DMS79 treated with DMSO at 0.1 percent for 48 hours (cell line): Measurements from ENCODE around the gene TAB2.

Experiments
- DNase-seq: peaks from one replicate; lab custom pipeline; 2025; lab: John Stamatoyannopoulos, UW

TAB2 gene, protein sequence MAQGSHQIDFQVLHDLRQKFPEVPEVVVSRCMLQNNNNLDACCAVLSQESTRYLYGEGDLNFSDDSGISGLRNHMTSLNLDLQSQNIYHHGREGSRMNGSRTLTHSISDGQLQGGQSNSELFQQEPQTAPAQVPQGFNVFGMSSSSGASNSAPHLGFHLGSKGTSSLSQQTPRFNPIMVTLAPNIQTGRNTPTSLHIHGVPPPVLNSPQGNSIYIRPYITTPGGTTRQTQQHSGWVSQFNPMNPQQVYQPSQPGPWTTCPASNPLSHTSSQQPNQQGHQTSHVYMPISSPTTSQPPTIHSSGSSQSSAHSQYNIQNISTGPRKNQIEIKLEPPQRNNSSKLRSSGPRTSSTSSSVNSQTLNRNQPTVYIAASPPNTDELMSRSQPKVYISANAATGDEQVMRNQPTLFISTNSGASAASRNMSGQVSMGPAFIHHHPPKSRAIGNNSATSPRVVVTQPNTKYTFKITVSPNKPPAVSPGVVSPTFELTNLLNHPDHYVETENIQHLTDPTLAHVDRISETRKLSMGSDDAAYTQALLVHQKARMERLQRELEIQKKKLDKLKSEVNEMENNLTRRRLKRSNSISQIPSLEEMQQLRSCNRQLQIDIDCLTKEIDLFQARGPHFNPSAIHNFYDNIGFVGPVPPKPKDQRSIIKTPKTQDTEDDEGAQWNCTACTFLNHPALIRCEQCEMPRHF

DNA sequence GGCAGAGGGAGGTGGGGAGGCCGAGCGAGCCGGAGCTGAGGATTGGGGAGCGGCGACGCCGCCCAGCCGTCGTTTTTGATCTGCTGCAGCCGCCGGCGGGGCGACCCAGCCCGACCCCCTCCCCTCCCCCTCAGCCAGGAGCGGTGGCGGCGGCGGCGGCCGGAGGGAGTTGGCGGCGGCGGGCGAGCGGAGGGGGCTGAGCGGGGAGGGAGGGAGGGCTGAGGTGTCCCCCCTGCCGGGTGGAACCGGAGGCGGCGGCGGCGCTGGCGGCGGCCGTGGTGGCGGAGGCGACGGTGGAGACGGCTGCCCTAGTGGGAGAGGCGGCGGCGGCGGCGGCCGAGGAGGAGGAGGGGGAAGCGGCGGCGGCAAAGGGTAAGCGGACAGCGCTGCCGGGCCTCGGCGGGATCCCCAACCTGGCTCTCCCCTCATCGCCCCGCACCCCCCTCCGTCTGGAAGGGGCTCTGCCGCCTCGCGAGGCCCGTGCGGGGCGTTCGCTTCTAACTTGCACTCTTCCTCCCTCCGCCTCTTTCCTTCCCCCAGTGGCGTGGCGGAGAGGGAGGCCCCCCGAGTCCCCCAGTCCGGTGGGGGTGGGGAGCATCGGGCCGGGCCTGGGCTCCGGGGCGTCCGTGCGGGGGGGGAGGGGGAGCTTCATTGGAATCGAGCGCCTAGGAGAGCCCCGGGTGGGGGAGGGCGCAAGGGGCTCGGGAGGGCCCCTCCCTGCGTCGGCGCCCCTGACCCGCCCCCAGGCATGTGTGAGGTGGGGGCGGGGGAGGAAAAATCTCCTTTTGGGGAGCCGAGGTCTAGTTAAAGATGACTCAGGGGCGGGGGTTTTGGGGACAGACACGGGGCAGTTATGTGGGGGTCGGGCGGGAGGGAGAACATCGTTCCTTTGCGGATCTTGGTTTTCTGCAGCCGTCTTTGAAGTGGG, at the start of gene TAB2:
TAB2 (plus strand) TSS at position 69 of the 928 bp plus-strand sequence. CDS start 52,286 bp downstream, outside the sequence.
- no peak for DNase-seq

DNA sequence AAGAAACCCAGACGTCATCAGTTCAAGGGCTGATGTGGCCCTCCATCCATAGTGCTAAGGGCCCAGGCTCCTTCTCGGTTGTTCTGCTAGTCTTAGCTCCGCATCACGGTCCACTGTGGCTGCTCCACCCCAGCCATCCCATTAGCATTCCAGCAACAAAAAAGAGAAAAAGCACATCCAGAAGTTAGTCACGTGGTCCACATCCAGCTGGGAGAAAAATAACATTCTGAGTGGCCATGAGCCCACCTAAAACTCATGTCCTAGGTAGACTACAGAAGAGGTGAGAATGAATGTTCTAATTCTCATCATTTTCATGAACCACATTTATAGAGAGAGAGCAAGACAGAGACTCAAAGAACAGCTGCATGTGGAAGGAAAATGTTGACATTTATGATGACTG, 49.4 kb upstream of the TAB2 start:
- no peak for DNase-seq

DNA sequence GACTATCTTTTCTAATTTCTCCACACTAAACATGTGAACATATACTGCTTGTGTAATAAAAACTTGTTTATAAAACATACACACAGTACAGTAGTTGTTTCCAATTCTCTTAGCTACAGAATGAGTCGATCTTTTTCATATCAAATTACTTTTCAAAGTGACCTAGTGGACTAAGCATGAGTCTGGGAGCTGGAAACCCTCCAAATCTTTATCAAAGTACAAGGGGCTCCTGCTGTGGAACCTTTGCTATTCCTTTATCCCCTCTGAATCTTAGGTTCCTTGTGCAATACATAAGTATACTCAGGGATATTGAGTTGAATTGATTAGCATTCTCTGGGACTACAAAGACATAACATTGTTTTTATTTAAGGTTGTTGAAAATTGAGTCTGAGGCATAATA, 48.7 kb upstream of the TAB2 start:
- no peak for DNase-seq

DNA sequence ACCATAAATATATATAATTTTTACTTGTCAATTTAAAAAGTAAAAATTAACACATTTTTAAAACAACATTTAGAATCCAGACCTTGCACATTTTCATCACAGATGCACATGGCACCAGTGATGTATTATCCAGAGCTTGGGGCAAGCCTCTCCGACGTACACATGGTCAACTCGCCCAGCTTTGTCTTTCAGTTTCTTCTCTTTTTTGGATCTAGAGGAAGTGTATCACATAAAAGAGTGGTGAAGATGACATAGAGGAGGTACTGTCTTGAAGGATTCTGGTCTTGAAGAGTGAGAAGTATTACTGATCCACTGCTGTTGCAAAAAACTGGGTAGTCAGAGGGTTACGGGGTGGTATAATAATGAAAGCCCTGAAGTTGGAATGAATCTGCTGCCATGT, 46.9 kb upstream of the TAB2 start:
- DNase-seq = no peak

DNA sequence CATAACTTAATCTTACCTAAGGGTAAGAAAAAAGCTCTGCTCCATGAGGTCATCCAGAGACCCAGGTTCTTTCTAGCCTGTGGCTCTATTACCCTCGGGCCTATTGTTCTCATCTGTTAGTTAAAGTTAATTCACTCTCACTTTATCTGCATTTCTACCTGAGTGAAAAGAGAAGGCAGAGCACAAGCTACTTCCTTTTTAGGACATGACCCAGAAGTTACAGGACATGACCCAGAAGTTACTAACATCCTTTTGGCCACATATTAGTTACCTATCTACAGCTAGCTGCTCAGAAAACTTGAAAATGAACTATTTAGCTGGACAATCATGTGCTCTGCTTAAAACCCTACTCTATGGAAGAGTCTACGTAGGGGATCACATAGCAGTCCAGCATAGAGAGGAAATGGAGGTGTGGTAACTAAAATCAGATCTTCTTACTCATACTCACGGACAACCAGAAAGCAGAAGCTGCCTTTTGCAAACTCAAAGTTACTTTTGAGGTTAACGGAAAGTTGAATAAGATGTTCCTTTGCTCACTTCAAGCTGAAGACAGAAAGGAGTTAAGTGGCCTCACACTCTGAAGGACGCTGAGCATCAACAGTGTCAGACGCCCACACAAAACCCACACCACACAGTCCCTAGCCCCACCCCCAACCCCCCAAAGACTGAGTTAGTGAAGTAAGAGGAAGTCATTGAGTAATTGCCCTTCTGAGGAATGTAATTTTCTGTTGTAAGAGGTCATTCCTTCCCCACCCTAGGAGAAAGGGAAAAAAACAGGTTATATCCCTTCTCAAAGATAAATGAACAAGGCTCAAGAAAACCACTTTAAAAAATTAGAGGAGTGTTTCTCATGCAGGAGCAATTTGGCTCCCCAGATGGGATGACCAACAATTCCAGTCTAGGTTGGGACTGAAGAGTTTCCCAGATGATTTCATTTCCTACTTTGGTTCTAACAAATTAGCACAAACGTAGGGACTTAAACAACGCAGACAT, 45.9 kb upstream of the TAB2 start:
- no peak for DNase-seq

DNA sequence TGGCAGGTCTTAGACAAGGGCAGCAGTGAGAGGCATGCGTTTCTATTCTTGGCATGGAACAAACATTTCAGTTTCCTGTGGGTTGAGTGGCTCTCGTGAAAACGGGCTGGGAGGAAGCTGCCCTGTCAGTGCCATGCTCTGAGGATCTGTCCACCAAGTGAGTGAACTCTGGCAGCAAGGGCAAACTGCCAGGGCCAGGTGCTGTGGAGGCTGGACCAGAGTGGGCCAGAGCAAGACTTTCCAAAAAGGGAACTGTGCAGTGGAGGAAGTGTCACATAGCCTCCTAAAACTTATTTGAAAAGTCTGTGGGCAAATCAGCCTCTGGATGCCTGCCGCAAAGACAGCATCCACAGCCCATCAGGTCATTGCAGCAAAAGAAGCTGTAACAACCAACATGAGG, 44.2 kb upstream of the TAB2 start:
- DNase-seq = no peak

DNA sequence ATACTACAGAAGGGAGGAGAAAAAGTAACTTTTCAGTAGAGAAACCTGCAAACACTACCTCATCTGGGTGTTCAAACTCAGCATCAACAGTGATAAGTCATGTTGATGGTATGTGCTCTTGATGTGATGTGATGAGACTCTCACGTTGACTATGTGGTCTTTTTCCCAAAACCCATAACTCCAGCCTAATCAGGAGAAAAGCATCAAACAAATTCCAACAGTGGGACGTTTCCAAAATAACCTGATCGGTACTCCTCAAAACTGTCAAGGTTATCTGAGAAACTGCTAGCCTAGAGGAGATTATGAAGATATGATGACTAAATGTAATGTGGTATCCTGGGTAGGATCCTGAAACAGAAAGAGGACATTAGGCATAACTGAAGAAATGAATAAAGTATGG, 41.9 kb upstream of the TAB2 start:
- no peak for DNase-seq

DNA sequence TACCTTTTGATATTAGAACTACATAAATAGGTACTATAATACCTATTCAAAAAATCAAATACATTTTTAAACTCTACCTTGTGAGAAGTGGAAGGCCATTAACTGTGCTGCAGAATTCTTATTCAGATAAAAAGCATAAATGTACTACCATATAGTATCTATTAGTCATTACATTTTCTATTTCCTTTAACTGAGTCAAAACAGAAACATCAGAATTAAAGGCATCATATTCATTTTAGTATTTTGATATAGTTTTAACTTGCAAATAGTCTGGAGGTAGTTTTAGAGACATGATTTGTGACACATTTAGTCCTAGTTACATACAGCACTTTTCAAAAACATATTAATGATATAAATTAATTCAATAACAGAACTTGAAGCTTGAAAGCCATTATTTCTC, 39.9 kb upstream of the TAB2 start:
- DNase-seq = no peak

DNA sequence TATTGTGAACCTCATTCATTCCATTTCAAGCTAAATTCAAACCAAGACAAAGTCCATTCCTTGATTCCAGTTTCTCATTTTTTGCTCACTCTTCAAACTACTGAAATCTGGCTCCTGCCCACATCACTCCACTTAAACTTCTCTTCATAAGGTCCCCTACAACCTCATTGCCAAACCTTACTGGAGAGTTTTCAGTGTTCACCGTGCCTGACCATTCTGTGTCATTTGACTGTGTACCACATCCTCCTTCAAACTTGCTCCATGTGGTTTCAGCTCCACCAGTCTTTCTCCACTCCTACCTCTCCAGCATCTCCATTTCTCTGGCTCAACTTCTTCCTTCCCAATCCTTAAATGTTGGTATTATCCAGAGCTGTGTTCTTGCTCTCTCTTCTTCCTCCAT, 38.5 kb upstream of the TAB2 start:
- DNase-seq = no peak

DNA sequence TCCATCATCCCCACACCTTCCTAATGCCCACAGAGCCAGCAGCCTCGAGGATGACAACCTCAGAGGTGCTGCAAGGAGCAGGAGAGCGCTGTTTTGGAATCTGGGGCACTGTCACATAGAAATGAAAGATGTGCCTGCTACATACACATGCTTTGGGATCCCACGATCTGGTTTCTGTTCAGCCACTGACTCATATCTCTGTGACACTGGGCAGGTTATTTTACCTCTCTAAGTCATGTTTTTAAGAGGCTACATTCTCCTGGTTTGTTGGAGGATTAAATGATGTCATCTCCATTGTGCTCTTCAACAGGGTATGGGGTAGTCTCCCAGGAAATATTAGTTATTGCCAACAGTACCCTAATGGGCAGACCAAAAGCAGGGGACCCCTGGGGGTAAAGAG, 32.6 kb upstream of the TAB2 start:
- no peak for DNase-seq

DNA sequence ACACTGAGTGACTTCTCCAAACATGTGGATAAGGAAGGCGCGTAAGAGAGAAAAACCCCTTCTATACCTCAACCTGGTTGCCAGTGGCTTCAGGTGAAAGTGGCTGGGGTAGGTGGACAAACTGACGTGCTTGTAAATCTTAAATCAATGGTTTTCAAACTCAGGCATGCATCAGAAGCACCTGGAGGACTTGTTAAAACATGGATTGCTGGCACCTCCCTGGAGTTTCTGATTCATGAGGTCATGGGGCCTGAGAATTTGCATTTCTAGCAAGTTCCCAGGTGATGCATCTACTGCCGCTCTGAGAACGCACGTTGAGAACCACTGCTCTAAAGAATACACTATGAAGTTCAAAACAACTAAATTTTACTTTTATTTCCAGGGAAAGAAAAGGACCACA, 31.9 kb upstream of the TAB2 start:
- no peak for DNase-seq

DNA sequence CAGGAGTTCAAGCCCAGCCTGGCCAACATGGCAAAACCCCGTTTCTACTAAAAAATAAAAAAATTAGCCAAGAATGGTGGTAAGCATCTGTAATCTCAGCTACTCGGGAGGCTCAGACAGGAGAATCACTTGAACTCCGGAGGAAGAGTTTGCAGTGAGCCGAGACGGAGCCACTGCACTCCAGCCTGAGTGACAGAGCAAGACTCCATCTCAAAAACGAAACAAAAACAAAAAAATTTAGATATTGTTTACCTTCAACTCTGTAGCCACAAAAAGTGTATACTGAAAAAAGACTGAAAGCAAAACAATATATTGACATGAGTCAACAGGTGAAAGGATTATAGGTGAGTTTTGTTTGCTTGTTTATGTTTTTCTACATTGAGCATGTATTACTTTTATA, 30.6 kb upstream of the TAB2 start:
- no peak for DNase-seq

DNA sequence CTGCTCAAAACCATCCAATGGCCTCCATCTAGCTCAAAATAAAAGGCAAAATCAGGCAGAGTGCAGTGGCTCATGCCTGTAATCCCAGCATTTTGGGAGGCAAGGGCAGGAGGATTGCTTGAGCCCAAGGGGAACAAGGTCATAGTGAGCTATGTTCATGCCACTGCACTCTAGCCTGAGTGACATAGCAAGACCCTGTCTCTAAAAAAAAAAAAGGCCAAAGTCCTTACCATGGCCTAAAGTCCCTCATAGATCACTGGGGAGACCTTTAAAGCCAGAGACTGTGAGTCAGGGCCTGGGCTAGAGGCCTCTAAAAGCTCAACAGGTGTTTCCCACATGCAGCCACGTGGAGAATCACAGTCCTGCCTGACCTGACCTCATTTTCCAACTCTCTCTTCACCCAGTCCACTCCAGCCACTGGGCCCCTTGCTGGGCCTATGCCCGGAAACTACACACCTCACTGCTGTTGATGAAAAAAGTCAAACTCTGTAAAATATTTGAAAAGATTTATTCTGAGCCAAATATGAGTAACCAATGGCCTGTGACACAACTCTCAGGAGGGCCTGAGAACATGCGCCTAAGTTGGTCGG, 28.2 kb upstream of the TAB2 start:
- DNase-seq = no peak

DNA sequence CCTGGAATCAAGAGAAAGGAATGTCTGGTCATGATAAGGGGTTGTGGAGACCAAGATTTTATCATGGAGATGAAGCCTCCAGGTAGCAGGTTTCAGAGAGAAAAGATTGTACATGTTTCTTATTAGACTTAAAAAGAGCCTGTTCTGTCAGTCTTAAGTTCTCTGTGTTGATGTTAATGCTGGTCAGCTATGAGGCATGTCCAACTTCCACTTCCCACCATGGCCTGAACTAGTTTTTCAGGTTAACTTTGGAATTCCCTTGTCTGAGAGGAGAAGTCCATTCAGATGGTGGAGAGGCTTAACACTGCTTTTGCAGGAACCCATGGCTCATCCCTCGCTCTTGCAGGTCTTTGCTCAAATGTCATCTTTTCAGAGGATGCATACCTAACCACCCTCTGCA, 27.5 kb upstream of the TAB2 start:
- no peak for DNase-seq

DNA sequence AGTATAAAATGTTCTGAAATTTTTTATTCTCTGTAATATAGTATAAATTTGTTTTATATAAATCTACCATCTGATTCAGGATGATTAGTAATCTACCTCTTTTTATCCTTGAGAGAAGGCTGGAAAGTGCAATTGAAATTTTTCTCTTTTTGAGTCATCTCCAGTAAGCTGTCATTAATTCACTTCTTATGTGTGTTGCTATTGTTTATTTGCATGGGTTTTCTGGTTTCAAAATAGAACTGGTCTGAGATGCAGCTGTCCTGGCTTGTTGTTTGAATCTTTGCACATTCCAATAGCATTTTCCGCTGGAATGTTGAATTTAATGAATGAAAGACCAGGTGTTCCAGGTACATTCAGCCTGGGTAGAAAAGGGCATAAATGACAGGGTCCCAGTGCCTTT, 24.3 kb upstream of the TAB2 start:
- DNase-seq = no peak

DNA sequence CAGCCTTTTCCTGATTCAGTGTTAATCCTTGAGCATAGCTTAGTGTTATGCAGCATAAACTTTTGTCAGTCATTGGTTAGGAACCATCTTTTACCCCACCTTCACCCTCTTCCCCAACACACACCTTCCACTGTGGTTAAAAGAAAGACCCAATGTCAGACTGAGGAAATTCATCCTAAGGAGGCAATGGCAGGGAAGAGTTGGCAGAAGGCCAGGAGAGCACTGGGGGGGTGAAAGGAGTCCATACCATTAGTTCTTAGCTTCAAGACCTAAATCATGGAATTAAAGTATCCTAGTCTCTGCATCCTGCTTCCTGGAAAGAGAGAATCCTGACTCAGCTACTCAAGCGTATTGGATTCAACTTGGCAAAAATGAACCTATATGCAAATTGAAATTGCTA, 16.9 kb upstream of the TAB2 start:
- DNase-seq = no peak

DNA sequence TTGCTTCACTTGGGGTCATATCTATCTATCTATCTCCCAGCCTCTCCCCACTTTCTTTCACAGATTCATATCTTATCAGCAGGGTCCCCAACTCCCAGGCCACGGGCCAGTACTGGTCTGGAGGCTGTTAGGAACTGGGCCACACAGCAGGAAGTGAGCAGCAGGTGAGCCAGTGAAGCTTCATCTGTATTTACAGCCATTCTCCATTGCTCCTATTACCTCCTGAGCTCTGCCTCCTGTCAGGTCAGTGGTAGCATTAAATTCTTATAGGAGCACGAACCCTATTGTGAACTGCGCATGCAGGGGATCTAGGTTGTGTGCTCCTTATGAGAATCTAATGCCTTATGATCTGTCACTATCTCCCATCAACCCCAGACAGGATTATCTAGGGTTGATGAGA, 14.8 kb upstream of the TAB2 start:
- no peak for DNase-seq

DNA sequence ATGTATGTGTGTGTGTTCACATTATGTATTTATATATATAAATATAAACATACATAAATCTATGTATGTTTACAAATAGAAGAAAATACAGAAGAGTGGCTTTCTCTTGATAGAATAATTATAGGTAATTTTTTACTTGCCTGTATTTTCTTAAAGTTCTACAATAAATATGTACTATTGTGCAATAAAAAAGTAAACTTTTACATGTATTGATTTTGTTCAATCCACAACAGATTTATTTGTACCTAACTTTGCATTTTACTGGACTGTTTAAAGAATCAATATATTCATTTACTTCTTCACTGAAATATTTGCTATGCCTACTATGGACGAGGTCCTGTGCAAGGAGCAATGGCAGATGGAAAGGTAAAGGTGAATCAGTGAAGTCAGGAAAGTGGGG, 14.0 kb upstream of the TAB2 start:
- no peak for DNase-seq

DNA sequence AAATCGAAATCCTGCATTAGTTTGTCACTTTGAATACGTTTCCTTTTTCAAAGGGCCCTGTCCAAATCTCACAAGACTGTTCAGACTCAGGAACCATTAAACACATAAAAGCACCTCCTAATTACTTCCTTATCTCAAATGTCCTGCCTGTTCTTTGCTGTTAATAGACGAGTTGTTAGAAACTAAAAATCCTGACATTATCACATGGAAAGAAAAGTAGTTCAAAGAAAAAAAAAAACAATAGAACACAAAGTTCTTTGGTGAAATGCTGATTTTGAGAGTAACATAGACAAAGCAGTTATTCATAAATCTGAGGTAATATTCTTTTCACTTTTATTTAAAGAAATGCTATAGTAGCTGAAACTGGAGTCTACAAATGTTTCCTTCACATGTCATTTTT, 12.1 kb upstream of the TAB2 start:
- no peak for DNase-seq

DNA sequence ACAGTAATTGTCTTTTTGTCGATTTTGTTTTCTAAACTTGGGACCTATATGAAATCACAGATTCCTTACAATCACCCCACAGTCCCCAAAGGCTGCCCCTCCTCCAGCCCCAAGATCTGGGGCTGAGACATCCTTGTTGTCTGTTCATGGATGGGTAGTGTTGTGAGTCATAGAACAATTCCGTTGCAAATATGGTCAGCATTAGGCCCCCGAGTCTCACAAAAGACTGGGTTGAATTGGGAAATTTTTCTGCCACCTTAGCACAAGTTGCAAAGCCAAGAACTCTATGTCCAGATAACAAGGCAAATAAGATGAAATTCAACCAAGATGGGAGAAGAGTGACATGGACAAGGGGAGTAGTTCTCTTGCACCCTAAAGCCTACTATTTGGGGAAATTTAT, 10.5 kb upstream of the TAB2 start:
- DNase-seq = no peak

DNA sequence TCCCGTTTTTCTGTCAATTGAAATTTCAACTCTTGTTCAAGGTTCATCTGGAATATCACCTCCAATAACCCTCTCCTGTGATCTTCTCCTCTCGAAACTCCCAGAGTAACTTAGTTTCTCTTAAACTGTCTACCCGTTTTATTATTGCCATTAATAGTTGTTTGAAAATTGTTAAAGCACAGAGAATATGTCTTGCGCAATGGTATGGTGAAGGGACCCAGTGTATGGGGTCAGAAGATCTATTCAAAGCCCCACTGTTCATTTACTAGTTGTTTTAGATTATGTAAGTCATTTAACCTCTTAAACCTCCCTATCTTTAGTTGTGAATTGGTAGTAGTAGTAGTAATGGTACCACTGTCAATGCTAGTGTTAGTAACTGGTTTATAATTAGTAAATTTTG, 6.2 kb upstream of the TAB2 start:
- no peak for DNase-seq
